ENCODE data around the gene FNBP1L.

GRCh38 chr1:93602101-93602500 is 154.2 kb downstream of the FNBP1L start:
- TF ChIP-seq, protein P1, sequence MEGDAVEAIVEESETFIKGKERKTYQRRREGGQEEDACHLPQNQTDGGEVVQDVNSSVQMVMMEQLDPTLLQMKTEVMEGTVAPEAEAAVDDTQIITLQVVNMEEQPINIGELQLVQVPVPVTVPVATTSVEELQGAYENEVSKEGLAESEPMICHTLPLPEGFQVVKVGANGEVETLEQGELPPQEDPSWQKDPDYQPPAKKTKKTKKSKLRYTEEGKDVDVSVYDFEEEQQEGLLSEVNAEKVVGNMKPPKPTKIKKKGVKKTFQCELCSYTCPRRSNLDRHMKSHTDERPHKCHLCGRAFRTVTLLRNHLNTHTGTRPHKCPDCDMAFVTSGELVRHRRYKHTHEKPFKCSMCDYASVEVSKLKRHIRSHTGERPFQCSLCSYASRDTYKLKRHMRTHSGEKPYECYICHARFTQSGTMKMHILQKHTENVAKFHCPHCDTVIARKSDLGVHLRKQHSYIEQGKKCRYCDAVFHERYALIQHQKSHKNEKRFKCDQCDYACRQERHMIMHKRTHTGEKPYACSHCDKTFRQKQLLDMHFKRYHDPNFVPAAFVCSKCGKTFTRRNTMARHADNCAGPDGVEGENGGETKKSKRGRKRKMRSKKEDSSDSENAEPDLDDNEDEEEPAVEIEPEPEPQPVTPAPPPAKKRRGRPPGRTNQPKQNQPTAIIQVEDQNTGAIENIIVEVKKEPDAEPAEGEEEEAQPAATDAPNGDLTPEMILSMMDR (IDR thresholded peaks at IDR 0.05), result no peak
- TF ChIP-seq POLR2A (IDR thresholded peaks at IDR 0.05; ENCODE audit: low read depth), result no peak
